Renal cortex interstitium (tissue), 11 donors: Measurements from ENCODE around the gene AIP. TPM values are rescaled to one million over a fixed set of nuclear protein-coding genes. Genes with fewer than 3 reads are reported as not detected.

ENCODE experiments used
- DNase-seq, 11 donors: peaks; one replicate each; pipeline ENCODE4 v3.0.0-alpha.2; 2013; ENCODE audit warnings: low read depth in 9 of 11, low spot score in 4 of 11; ENCODE audit errors: extremely low read depth in 1 of 11
- polyA plus RNA-seq, 3 donors: library from polyadenylated mRNA; unstranded; fragments of 120-200 nt; gene quantifications; one replicate each; pipeline ENCODE4 v1.2.1, GENCODE V29; 2013; ENCODE audit not compliant: insufficient read length in 3 of 3

Gene AIP
- polyA plus RNA-seq, 3 donors: 55.9 to 77.0 (median 63.1) TPM

DNA sequence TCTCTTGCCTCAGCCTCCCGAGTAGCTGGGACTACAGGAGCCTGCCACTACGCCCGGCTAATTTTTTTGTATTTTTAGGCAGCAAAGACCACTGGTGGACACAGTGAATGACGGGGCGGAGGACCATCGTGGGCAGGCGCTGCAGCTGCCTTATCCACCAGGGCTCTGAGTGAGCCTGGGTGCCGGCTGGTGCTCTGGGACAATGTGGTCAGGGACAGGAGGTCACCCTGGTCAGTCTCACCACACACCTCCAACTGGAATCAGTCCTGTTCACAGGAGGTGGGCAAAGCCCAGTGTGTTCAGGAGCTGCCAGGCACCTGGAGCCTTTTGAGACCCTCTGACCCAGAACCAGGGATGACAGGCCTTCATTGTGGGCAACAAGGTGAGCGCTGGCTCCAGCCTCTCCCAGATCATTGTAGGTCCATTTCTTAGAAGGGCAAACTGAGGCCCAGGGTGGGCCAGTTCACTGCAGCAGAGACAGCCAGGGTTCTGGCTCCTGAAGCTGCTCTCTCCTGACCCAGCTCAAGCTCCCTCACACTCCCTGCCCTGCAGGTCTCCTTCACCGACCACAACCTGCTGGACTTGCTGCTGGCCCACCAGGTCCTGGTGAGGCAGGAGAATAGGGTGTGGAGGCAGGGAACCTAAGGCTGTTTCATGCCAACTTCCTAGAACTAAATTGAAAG is 56.1 kb downstream of the AIP start:
- DNase-seq: no peak

GRCh38 chr11:67539550-67539949 is 56.7 kb downstream of the AIP start:
- no peak for DNase-seq

Other genes with a start within 250 kb of the AIP start
- 10 to 100 TPM; 52.3 to 67.2 (median 56.8) TPM for gene GRK2, start 216.6 kb upstream of the AIP start, polyA plus RNA-seq
- 10 to 100 TPM; 21.5 to 48.5 (median 30.5) TPM for gene ANKRD13D, start 193.7 kb upstream of the AIP start, polyA plus RNA-seq
- gene SSH3, start 179.5 kb upstream of the AIP start, polyA plus RNA-seq: 10 to 100 TPM; 19.1 to 32.6 (median 23.1) TPM
- gene POLD4, start 129.5 kb upstream of the AIP start, polyA plus RNA-seq: 10 to 100 TPM; 16.3 to 38.7 (median 26.0) TPM
- gene CLCF1, start 109.4 kb upstream of the AIP start, polyA plus RNA-seq: 1 to 10 TPM; 4.3 to 8.0 (median 5.9) TPM
- 10 to 100 TPM; 21.8 to 33.9 (median 31.2) TPM for gene RAD9A, start 91.0 kb upstream of the AIP start, polyA plus RNA-seq
- 100 to 1,000 TPM; 149 to 172 (median 156) TPM for gene PPP1CA, start 81.2 kb upstream of the AIP start, polyA plus RNA-seq
- gene TBC1D10C, start 78.9 kb upstream of the AIP start, polyA plus RNA-seq: 10 to 100 TPM in 1 of 3 donors, 1 to 10 TPM in 2; 4.5 to 10.5 (median 6.7) TPM
- 1 to 10 TPM; 2.0 to 5.2 (median 2.7) TPM for gene CARNS1, start 67.3 kb upstream of the AIP start, polyA plus RNA-seq
- 10 to 100 TPM; 40.3 to 47.0 (median 41.2) TPM for gene RPS6KB2, start 54.5 kb upstream of the AIP start, polyA plus RNA-seq
- 1 to 10 TPM; 1.3 to 3.5 (median 2.4) TPM for gene PTPRCAP, start 45.3 kb upstream of the AIP start, polyA plus RNA-seq
- 10 to 100 TPM; 53.5 to 82.1 (median 75.7) TPM for gene CORO1B, start 39.5 kb upstream of the AIP start, polyA plus RNA-seq
- not detected for gene GPR152, start 30.3 kb upstream of the AIP start, polyA plus RNA-seq
- 1 to 10 TPM in 1 of 3 donors, under 1 TPM in 2; 0.26 to 1.2 (median 0.55) TPM for gene CABP4, start 27.7 kb upstream of the AIP start, polyA plus RNA-seq
- gene TMEM134, start 13.8 kb upstream of the AIP start, polyA plus RNA-seq: 10 to 100 TPM; 40.3 to 67.0 (median 54.6) TPM
- 10 to 100 TPM; 28.5 to 49.4 (median 35.4) TPM for gene PITPNM1, start 22.3 kb downstream of the AIP start, polyA plus RNA-seq
- 10 to 100 TPM; 37.7 to 69.5 (median 52.5) TPM for gene CDK2AP2, start 25.1 kb downstream of the AIP start, polyA plus RNA-seq
- under 1 TPM in 1 of 3 donors, not detected in 2; 0.29 TPM for gene CABP2, start 40.4 kb downstream of the AIP start, polyA plus RNA-seq
- gene GSTP1, start 100.8 kb downstream of the AIP start, polyA plus RNA-seq: 100 to 1,000 TPM; 697 to 788 (median 758) TPM
- gene NDUFV1, start 123.9 kb downstream of the AIP start, polyA plus RNA-seq: 100 to 1,000 TPM; 165 to 248 (median 201) TPM
- 1 to 10 TPM; 2.5 to 7.1 (median 7.0) TPM for gene NUDT8, start 146.9 kb downstream of the AIP start, polyA plus RNA-seq
- gene TBX10, start 156.7 kb downstream of the AIP start, polyA plus RNA-seq: under 1 TPM in 2 of 3 donors, not detected in 1; 0.06 to 0.09 TPM
- gene ACY3, start 167.7 kb downstream of the AIP start, polyA plus RNA-seq: 10 to 100 TPM; 19.3 to 35.5 (median 26.3) TPM
- 1 to 10 TPM; 1.6 to 3.0 (median 2.1) TPM for gene ALDH3B2, start 191.6 kb downstream of the AIP start, polyA plus RNA-seq